Gastrocnemius medialis (tissue), 4 donors: ENCODE results near the gene SPG11. TPM values are rescaled to one million over a fixed set of nuclear protein-coding genes. Genes with fewer than 3 reads are reported as not detected.
"Not testable (repeated sequence)": the region's sequence is repeated elsewhere in the genome, so short reads cannot be mapped to it uniquely, and the experiment has no call there.

Experiments
- ATAC-seq, 2 donors: fragments of 150-250 bp; one replicate each; pipeline ENCODE4 v1.9.1; 2016
- DNase-seq, 2 donors: peaks; one replicate each; pipeline ENCODE4 v3.0.0-alpha.2; 2019
- H3K27ac ChIP-seq, 4 donors: fragments of 200-600 bp; sonication (generic); 1 replicate in 1 of 4; 2 replicates in 3 of 4; pipeline ENCODE4 v1.5.1; 2016 to 2018; ENCODE audit warnings: mild to moderate bottlenecking in 2 of 4, moderate library complexity in 1 of 4
- H3K27me3 ChIP-seq, 3 donors: fragments of 200-600 bp; sonication (generic) in 2 of 3; 1 replicate in 1 of 3; 2 replicates in 2 of 3; pipeline versions ENCODE4 v1.5.1 to v1.6.0; 2016 to 2019; ENCODE audit warnings: mild to moderate bottlenecking in 1 of 3, moderate library complexity in 1 of 3
- H3K36me3 ChIP-seq, 2 donors: fragments of 200-600 bp; sonication (generic) in 1 of 2; one replicate each; pipeline ENCODE4 v1.5.1; 2017 to 2018
- H3K4me1 ChIP-seq, 2 donors: fragments of 200-600 bp; sonication (generic) in 1 of 2; one replicate each; pipeline ENCODE4 v1.5.1; 2016 to 2017; ENCODE audit warnings: mild to moderate bottlenecking in 2 of 2
- H3K4me3 ChIP-seq, 4 donors: fragments of 200-600 bp; sonication (generic) in 3 of 4; 1 replicate in 1 of 4; 2 replicates in 3 of 4; pipeline ENCODE4 v1.5.1; 2016 to 2019; ENCODE audit warnings: mild to moderate bottlenecking in 2 of 4
- H3K9me3 ChIP-seq, 3 donors: fragments of 200-600 bp; sonication (generic) in 2 of 3; 1 replicate in 1 of 3; 2 replicates in 2 of 3; pipeline ENCODE4 v1.5.1; 2016 to 2019
- POLR2A ChIP-seq, 2 donors: fragments of 450-650 bp; IDR thresholded peaks; one replicate each; pipeline ENCODE4 v1.6.1; 2017; ENCODE audit warnings: antibody characterized with exemption in 2 of 2, mild to moderate bottlenecking in 2 of 2, moderate library complexity in 2 of 2
- in situ Hi-C, 4 donors: fragments of 200-750 bp; cut with MboI; loops; one replicate each; pipeline versions ENCODE4 v1.15.0 to v1.8.0; 2017; ENCODE audit warnings: low sequenced_read_pairs in 4 of 4
- intact Hi-C: fragments of 100-400 bp; cut with DNase I; formaldehyde crosslinking; loops from one replicate; pipeline ENCODE4 v1.15.1; 2023; ENCODE audit warnings: low total_unique reads
- total RNA-seq, 4 donors: library from RNA; depleted of rRNA; stranded (reverse); fragments of >200 nt; gene quantifications; one replicate each; pipeline versions ENCODE4 v1.1.0 to v1.2.3, GENCODE V29; 2016
- TF ChIP-seq, protein P1 (sequence below), 5 experiments: fragments of 450-650 bp in 3 of 5; fragments of 200-600 bp in 2 of 5; sonication (generic) in 2 of 5; IDR thresholded peaks in 4 of 5; conservative IDR thresholded peaks in 1 of 5; 1 replicate in 4 of 5; 2 replicates in 1 of 5; pipeline ENCODE4 v1.5.1; 2016 to 2019; ENCODE audit warnings: antibody characterized with exemption in 5 of 5, mild to moderate bottlenecking in 3 of 5, moderate library complexity in 3 of 5

The SPG11 gene
- total RNA-seq, 4 donors from 2014 or later, result 32.8 to 51.7 (median 43.2) TPM

DNA sequence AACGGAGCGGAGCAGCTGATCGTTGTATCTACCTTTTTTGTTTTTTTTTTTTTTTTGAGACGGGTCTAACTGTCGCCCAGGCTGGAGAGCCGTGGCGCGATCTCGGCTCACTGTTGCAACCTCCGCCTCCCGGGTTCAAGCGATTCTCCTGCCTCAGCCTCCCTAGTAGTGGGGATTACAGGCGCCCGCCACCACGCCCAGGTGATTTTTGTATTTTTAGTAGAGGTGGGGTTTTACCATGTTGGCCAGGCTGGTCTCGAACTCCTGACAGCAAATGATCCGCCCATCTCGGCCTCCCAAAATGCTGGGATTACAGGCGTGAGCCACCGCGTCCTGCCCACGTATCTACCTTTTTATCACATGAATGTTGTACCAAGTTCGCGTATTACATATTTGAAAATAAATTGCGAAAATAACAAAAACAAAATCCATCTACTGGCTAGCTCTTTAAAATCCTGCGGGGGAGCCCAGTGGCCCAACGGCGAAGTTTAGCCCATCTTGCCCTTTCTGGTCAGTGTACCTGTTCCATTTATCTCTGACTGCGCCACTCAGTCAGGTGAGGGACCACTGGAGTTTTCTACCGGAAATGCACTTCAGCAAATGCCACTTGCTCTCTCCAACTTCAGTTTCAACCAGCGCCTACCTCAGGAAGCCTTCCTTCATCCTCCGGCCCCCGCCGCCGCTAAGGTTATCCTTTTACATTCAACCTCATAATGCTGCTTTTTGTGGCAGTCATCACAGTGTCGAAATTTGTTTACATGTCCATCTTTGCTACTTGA is 127.8 kb downstream of the SPG11 start:
- Histone ChIP-seq H3K4me1 (peaks cover 23 to 34% of the 10 kb centered on the region in 2 donors), H3K27me3 (no peaks in the 10 kb centered on the region), H3K4me3 (peak overlapping the region; percentile 59 to 99 (median 74)), H3K9me3 (no peaks in the 10 kb centered on the region), H3K27ac (peak overlapping the region; percentile 90 to 99 (median 94)), H3K36me3 (no peaks in the 10 kb centered on the region)
- intact Hi-C loops (loop anchor here (2.0 to 10.0 kb wide), 6 partner anchors 127 to 1109 kb away; partner anchors contain the start of genes GOLM2, SERF2 and SPG11), in situ Hi-C loops (loop anchor here in 1 of 4 donors (10.0 kb wide), 1 partner anchor 111 kb away; the partner anchor contains the start of gene CTDSPL2)
- peak in 1 of 2 donors; percentile 2 for ATAC-seq
- no peak for DNase-seq
- TF ChIP-seq, protein P1, sequence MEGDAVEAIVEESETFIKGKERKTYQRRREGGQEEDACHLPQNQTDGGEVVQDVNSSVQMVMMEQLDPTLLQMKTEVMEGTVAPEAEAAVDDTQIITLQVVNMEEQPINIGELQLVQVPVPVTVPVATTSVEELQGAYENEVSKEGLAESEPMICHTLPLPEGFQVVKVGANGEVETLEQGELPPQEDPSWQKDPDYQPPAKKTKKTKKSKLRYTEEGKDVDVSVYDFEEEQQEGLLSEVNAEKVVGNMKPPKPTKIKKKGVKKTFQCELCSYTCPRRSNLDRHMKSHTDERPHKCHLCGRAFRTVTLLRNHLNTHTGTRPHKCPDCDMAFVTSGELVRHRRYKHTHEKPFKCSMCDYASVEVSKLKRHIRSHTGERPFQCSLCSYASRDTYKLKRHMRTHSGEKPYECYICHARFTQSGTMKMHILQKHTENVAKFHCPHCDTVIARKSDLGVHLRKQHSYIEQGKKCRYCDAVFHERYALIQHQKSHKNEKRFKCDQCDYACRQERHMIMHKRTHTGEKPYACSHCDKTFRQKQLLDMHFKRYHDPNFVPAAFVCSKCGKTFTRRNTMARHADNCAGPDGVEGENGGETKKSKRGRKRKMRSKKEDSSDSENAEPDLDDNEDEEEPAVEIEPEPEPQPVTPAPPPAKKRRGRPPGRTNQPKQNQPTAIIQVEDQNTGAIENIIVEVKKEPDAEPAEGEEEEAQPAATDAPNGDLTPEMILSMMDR (IDR thresholded peaks at IDR 0.05 in 4 of 5, conservative IDR thresholded peaks at IDR 0.05 in 1 of 5), result no peak
- no peak for TF ChIP-seq POLR2A (IDR thresholded peaks at IDR 0.05)

DNA sequence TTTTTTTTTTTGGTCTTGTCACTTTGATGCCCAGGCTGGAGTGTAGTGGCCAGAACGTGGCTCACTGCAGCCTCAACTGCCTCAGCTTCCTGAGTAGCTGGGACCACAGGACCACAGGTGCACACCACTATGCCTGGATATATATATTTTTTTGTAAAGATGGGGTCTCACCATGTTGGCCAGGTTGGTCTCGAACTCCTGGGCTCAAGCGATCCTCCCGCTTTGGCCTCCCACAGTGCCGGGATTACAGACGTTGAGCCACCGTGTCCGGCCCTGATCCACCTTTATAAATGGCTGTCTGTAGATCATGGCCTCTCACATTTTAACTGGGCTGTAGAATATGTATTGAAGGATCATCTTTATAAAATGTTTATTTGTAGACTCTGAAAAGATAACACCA is 128.4 kb downstream of the SPG11 start:
- in situ Hi-C loops (loop anchor here in 1 of 4 donors (10.0 kb wide), 1 partner anchor 110 kb away; the partner anchor contains the start of gene CTDSPL2), intact Hi-C loops (loop anchor here (5.0 to 10.0 kb wide), 5 partner anchors 127 to 1110 kb away; partner anchors contain the start of genes SERF2 and SPG11)
- Histone ChIP-seq H3K36me3 (no peaks in the 10 kb centered on the region), H3K4me1 (peaks cover 22 to 33% of the 10 kb centered on the region in 2 donors), H3K27me3 (no peaks in the 10 kb centered on the region), H3K27ac (peak overlapping the region in 2 of 4 donors; percentile 90 to 99), H3K4me3 (peak overlapping the region in 1 of 4 donors; percentile 82), H3K9me3 (no peaks in the 10 kb centered on the region)
- ATAC-seq, result no peak
- TF ChIP-seq, protein P1 (IDR thresholded peaks at IDR 0.05 in 4 of 5, conservative IDR thresholded peaks at IDR 0.05 in 1 of 5), result no peak
- TF ChIP-seq POLR2A (IDR thresholded peaks at IDR 0.05), result no peak
- DNase-seq, result no peak

DNA sequence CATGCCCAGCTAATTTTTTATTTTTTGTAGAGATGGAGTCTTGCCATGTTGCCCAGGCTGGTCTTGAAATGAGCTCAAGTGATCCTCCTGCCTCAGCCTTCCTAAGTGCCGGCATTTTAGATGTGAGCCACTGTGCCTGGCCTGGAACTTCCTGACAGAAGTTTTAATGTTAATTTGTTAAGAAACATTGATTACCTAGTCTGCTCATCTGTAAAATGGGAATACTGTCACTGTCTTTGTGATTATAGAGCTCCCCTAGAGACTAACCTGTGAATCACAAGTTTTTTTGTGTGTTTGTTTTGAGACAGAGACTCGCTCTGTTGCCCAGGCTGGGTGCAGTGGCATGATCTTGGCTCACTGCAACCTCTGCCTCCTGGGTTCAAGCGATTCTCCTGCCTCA is 130.8 kb downstream of the SPG11 start:
- Histone ChIP-seq H3K36me3 (no peaks in the 10 kb centered on the region), H3K4me1 (peaks cover 6 to 18% of the 10 kb centered on the region in 2 donors), H3K4me3 (no peak overlapping the region), H3K27me3 (no peaks in the 10 kb centered on the region), H3K27ac (no peak overlapping the region), H3K9me3 (no peaks in the 10 kb centered on the region)
- TF ChIP-seq, protein P1 (IDR thresholded peaks at IDR 0.05 in 4 of 5, conservative IDR thresholded peaks at IDR 0.05 in 1 of 5), result no peak
- TF ChIP-seq POLR2A (IDR thresholded peaks at IDR 0.05), result no peak
- in situ Hi-C loops, result loop anchor here in 1 of 4 donors (10.0 kb wide), 1 partner anchor 108 kb away; the partner anchor contains the start of gene CTDSPL2
- ATAC-seq, result no peak
- intact Hi-C loops, result loop anchor here (10.0 kb wide), 2 partner anchors 738 to 1112 kb away; partner anchors contain the start of gene SERF2
- no peak for DNase-seq

DNA sequence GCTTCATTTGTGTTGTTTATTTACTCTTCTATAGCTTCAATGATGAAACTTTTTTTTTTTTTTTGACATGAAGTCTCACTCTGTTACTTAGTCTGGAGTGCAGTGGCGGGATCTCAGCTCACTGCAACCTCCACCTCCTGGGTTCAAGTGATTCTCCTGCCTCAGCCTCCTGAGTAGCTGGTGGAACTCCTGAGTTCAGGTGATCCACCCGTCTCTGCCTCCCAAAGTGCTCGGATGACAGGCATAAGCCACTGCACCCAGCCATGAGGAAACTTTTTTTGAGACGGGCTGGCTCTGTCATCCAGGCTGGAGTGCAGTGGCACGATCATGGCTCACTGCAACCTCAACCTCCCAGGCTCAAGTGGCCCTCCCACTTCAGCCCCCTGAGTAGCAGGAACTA is 131.2 kb downstream of the SPG11 start:
- intact Hi-C loops, result loop anchor here (10.0 kb wide), 2 partner anchors 737 to 1113 kb away; partner anchors contain the start of gene SERF2
- H3K27me3 ChIP-seq, H3K36me3 ChIP-seq, DNase-seq, H3K4me3 ChIP-seq, H3K9me3 ChIP-seq, H3K27ac ChIP-seq, ATAC-seq: not testable (repeated sequence)
- in situ Hi-C loops, result loop anchor here in 1 of 4 donors (10.0 kb wide), 1 partner anchor 107 kb away; the partner anchor contains the start of gene CTDSPL2
- peaks cover 6 to 17% of the 10 kb centered on the region in 2 donors for H3K4me1 ChIP-seq

DNA sequence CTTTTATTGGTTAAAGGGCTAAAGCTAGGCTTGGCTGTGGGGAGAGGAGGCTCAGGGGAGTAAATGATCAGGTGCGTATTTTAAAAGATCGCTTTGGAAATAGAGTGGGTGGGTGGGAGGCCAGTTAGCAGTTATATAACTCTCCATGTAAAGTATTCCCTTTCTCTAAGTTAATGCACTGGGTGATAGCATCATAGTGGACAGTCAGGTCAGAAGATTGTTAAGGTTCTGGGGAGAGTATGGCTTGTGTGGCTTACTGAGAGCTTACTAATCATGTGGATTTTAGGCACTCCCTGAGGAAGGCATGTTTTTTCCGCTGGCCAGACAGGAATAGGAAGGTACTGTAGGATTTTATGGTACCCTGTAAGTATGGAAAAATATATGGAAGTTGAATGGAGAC is 132.8 kb downstream of the SPG11 start:
- in situ Hi-C loops, result loop anchor here in 1 of 4 donors (10.0 kb wide), 1 partner anchor 106 kb away; the partner anchor contains the start of gene CTDSPL2
- DNase-seq (no peak), ATAC-seq (no peak)
- H3K9me3 ChIP-seq, result no peaks in the 10 kb centered on the region
- H3K36me3 ChIP-seq, result peaks cover 0 to 15% of the 10 kb centered on the region in 2 donors
- intact Hi-C loops, result loop anchor here (10.0 kb wide), 2 partner anchors 736 to 1114 kb away; partner anchors contain the start of gene SERF2
- no peak overlapping the region for H3K4me3 ChIP-seq
- peaks cover 3 to 12% of the 10 kb centered on the region in 2 donors for H3K4me1 ChIP-seq
- no peaks in the 10 kb centered on the region for H3K27me3 ChIP-seq
- no peak for TF ChIP-seq POLR2A (IDR thresholded peaks at IDR 0.05)
- TF ChIP-seq, protein P1 (IDR thresholded peaks at IDR 0.05 in 4 of 5, conservative IDR thresholded peaks at IDR 0.05 in 1 of 5), result no peak
- no peak overlapping the region for H3K27ac ChIP-seq
